ENCODE measurements around the gene NAGLU. TPM values are rescaled to one million over a fixed set of nuclear protein-coding genes. Genes with fewer than 3 reads are reported as not detected.
A peak's percentile ranks its signal among the peaks of the same experiment; 100 is the strongest.

NAGLU gene
- total and polyA plus RNA-seq, 7 experiments from 2014 or later: 6.6 to 27.1 (median 21.9) TPM

GRCh38 chr17:42502926-42503325 is 33.1 kb upstream of the NAGLU start:
- CTCF ChIA-PET: no interaction called here
- H3K27ac Mint-ChIP-seq: no peak overlapping the region
- DNase-seq (no peak), ATAC-seq (no peak)
- Histone ChIP-seq H3K27ac (ENCODE audit: low read depth, low read length) (no peak overlapping the region), H3K27me3 (ENCODE audit: control insufficient read depth in 2 of 2, insufficient read depth in 2 of 2, low read length in 2 of 2) (no peaks in the 10 kb centered on the region), H3K4me3 (ENCODE audit: low read length) (no peak overlapping the region), H3K4me1 (ENCODE audit: control insufficient read depth in 2 of 2, insufficient read depth in 2 of 2, low read length in 2 of 2) (no peaks in the 10 kb centered on the region), H3K36me3 (ENCODE audit: control insufficient read depth in 2 of 3, insufficient read depth in 3 of 3, low read length in 3 of 3) (peaks cover 0 to 50% (median 6%) of the 10 kb centered on the region in 3 experiments), H3K9me3 (ENCODE audit: control insufficient read depth in 2 of 3, low read length in 3 of 3) (no peaks in the 10 kb centered on the region)
- peaks cover 6 to 44% (median 19%) of the 10 kb centered on the region in 5 donors for H3K36me3 Mint-ChIP-seq
- no peaks in the 10 kb centered on the region for H3K27me3 Mint-ChIP-seq
- H3K9me3 Mint-ChIP-seq: no peaks in the 10 kb centered on the region
- H3K4me3 Mint-ChIP-seq: no peak overlapping the region
- POLR2A ChIA-PET: no interaction called here
- intact Hi-C loops (cut with micrococcal nuclease): no loop called here
- no peaks in the 10 kb centered on the region for H3K4me1 Mint-ChIP-seq

- Mint-ChIP-seq H3K9me3 (no peaks in the 10 kb centered on the region), H3K4me1 (peaks cover 0 to 19% (median 0%) of the 10 kb centered on the region in 7 donors), H3K27me3 (no peaks in the 10 kb centered on the region), H3K27ac (peak overlapping the region in 1 of 9 donors; percentile 54), H3K4me3 (no peak overlapping the region), H3K36me3 (peaks cover 2 to 32% (median 18%) of the 10 kb centered on the region in 5 donors)
- no peaks in the 10 kb centered on the region for H3K9me3 ChIP-seq (ENCODE audit: control insufficient read depth in 2 of 3, low read length in 3 of 3)
- no peaks in the 10 kb centered on the region for H3K27me3 ChIP-seq (ENCODE audit: control insufficient read depth in 2 of 2, insufficient read depth in 2 of 2, low read length in 2 of 2)
- ChIA-PET POLR2A (no interaction called here), CTCF (no interaction called here)
- H3K4me1 ChIP-seq (ENCODE audit: control insufficient read depth in 2 of 2, insufficient read depth in 2 of 2, low read length in 2 of 2): no peaks in the 10 kb centered on the region
- intact Hi-C loops (cut with micrococcal nuclease): no loop called here
- H3K36me3 ChIP-seq (ENCODE audit: control insufficient read depth in 2 of 3, insufficient read depth in 3 of 3, low read length in 3 of 3): peaks cover 0 to 48% (median 0%) of the 10 kb centered on the region in 3 experiments
- no peak overlapping the region for H3K4me3 ChIP-seq (ENCODE audit: low read length)
- DNase-seq (no peak), ATAC-seq (no peak)
- H3K27ac ChIP-seq (ENCODE audit: low read depth, low read length): no peak overlapping the region
Observed at GRCh38 chr17:42507671-42508070, 28.4 kb upstream of the NAGLU start.

- Histone ChIP-seq H3K27ac (ENCODE audit: low read depth, low read length) (no peak overlapping the region), H3K4me3 (ENCODE audit: low read length) (no peak overlapping the region), H3K27me3 (ENCODE audit: control insufficient read depth in 2 of 2, insufficient read depth in 2 of 2, low read length in 2 of 2) (no peaks in the 10 kb centered on the region), H3K9me3 (ENCODE audit: control insufficient read depth in 2 of 3, low read length in 3 of 3) (no peaks in the 10 kb centered on the region), H3K36me3 (ENCODE audit: control insufficient read depth in 2 of 3, insufficient read depth in 3 of 3, low read length in 3 of 3) (peaks cover 0 to 42% (median 0%) of the 10 kb centered on the region in 3 experiments), H3K4me1 (ENCODE audit: control insufficient read depth in 2 of 2, insufficient read depth in 2 of 2, low read length in 2 of 2) (no peaks in the 10 kb centered on the region)
- Mint-ChIP-seq H3K27me3 (no peaks in the 10 kb centered on the region), H3K9me3 (no peaks in the 10 kb centered on the region), H3K4me1 (peaks cover 0 to 19% (median 0%) of the 10 kb centered on the region in 7 donors), H3K36me3 (peaks cover 2 to 26% (median 16%) of the 10 kb centered on the region in 5 donors), H3K27ac (peak overlapping the region in 1 of 9 donors; percentile 33), H3K4me3 (no peak overlapping the region)
- ATAC-seq (no peak), DNase-seq (no peak)
- CTCF ChIA-PET: interaction anchor here (0.7 kb wide), 1 partner anchor 69 kb away, joined by 3 read pairs; no protein-coding TSS in a partner anchor
- intact Hi-C loops (cut with micrococcal nuclease): no loop called here
- POLR2A ChIA-PET: no interaction called here
Observed at GRCh38 chr17:42508426-42509165, 27.4 kb upstream of the NAGLU start.

GRCh38 chr17:42509409-42509808 is 26.6 kb upstream of the NAGLU start:
- peaks cover 0 to 47% (median 0%) of the 10 kb centered on the region in 3 experiments for H3K36me3 ChIP-seq (ENCODE audit: control insufficient read depth in 2 of 3, insufficient read depth in 3 of 3, low read length in 3 of 3)
- Mint-ChIP-seq H3K4me1 (peaks cover 0 to 19% (median 0%) of the 10 kb centered on the region in 7 donors), H3K36me3 (peaks cover 2 to 21% (median 16%) of the 10 kb centered on the region in 5 donors), H3K4me3 (no peak overlapping the region), H3K9me3 (no peaks in the 10 kb centered on the region), H3K27me3 (no peaks in the 10 kb centered on the region), H3K27ac (no peak overlapping the region)
- no peak overlapping the region for H3K27ac ChIP-seq (ENCODE audit: low read depth, low read length)
- H3K4me3 ChIP-seq (ENCODE audit: low read length): no peak overlapping the region
- ATAC-seq (no peak), DNase-seq (no peak)
- intact Hi-C loops (cut with micrococcal nuclease): no loop called here
- CTCF ChIA-PET: no interaction called here
- POLR2A ChIA-PET: no interaction called here
- H3K9me3 ChIP-seq (ENCODE audit: control insufficient read depth in 2 of 3, low read length in 3 of 3): no peaks in the 10 kb centered on the region
- H3K27me3 ChIP-seq (ENCODE audit: control insufficient read depth in 2 of 2, insufficient read depth in 2 of 2, low read length in 2 of 2): no peaks in the 10 kb centered on the region
- H3K4me1 ChIP-seq (ENCODE audit: control insufficient read depth in 2 of 2, insufficient read depth in 2 of 2, low read length in 2 of 2): no peaks in the 10 kb centered on the region

- ChIA-PET CTCF (no interaction called here), POLR2A (no interaction called here)
- no peak overlapping the region for H3K4me3 ChIP-seq (ENCODE audit: low read length)
- no peaks in the 10 kb centered on the region for H3K4me1 ChIP-seq (ENCODE audit: control insufficient read depth in 2 of 2, insufficient read depth in 2 of 2, low read length in 2 of 2)
- no peaks in the 10 kb centered on the region for H3K9me3 ChIP-seq (ENCODE audit: control insufficient read depth in 2 of 3, low read length in 3 of 3)
- Mint-ChIP-seq H3K36me3 (peaks cover 2 to 20% (median 16%) of the 10 kb centered on the region in 5 donors), H3K27ac (no peak overlapping the region), H3K9me3 (no peaks in the 10 kb centered on the region), H3K27me3 (no peaks in the 10 kb centered on the region), H3K4me1 (peaks cover 0 to 19% (median 0%) of the 10 kb centered on the region in 7 donors), H3K4me3 (no peak overlapping the region)
- intact Hi-C loops (cut with micrococcal nuclease): no loop called here
- H3K36me3 ChIP-seq (ENCODE audit: control insufficient read depth in 2 of 3, insufficient read depth in 3 of 3, low read length in 3 of 3): peaks cover 0 to 42% (median 0%) of the 10 kb centered on the region in 3 experiments
- no peak overlapping the region for H3K27ac ChIP-seq (ENCODE audit: low read depth, low read length)
- no peaks in the 10 kb centered on the region for H3K27me3 ChIP-seq (ENCODE audit: control insufficient read depth in 2 of 2, insufficient read depth in 2 of 2, low read length in 2 of 2)
- DNase-seq: no peak
- ATAC-seq: no peak
Observed at GRCh38 chr17:42509841-42510240, 26.2 kb upstream of the NAGLU start.

GRCh38 chr17:42512246-42512645 is 23.8 kb upstream of the NAGLU start:
- H3K36me3 ChIP-seq (ENCODE audit: control insufficient read depth in 2 of 3, insufficient read depth in 3 of 3, low read length in 3 of 3): peaks cover 0 to 31% (median 0%) of the 10 kb centered on the region in 3 experiments
- Mint-ChIP-seq H3K36me3 (peaks cover under 1 to 19% (median 14%) of the 10 kb centered on the region in 5 donors), H3K4me3 (no peak overlapping the region), H3K4me1 (peaks cover 0 to 19% (median under 1%) of the 10 kb centered on the region in 7 donors), H3K9me3 (no peaks in the 10 kb centered on the region), H3K27ac (no peak overlapping the region), H3K27me3 (no peaks in the 10 kb centered on the region)
- ATAC-seq (no peak), DNase-seq (no peak)
- no peaks in the 10 kb centered on the region for H3K27me3 ChIP-seq (ENCODE audit: control insufficient read depth in 2 of 2, insufficient read depth in 2 of 2, low read length in 2 of 2)
- CTCF ChIA-PET: no interaction called here
- no peak overlapping the region for H3K27ac ChIP-seq (ENCODE audit: low read depth, low read length)
- intact Hi-C loops (cut with micrococcal nuclease): no loop called here
- no peaks in the 10 kb centered on the region for H3K9me3 ChIP-seq (ENCODE audit: control insufficient read depth in 2 of 3, low read length in 3 of 3)
- H3K4me1 ChIP-seq (ENCODE audit: control insufficient read depth in 2 of 2, insufficient read depth in 2 of 2, low read length in 2 of 2): no peaks in the 10 kb centered on the region
- POLR2A ChIA-PET: no interaction called here
- no peak overlapping the region for H3K4me3 ChIP-seq (ENCODE audit: low read length)

Data from naive thymus-derived CD4-positive, alpha-beta T cell (primary cell).